Activated CD4-positive, alpha-beta T cell treated with anti-CD3 and anti-CD28 coated beads for 1 hour (primary cell): ENCODE results near the gene GATAD2B.

Source experiments
- DNase-seq: peaks from one replicate; pipeline ENCODE4 v3.0.0-alpha.2; 2020

The GATAD2B gene

GRCh38 chr1:153831026-153831425 lies 91.7 kb downstream of the GATAD2B start:
- no peak for DNase-seq

GRCh38 chr1:153827168-153827964 lies 95.4 kb downstream of the GATAD2B start:
- no peak for DNase-seq

GRCh38 chr1:153818876-153819275 lies 103.9 kb downstream of the GATAD2B start:
- no peak for DNase-seq

GRCh38 chr1:153816283-153816889 lies 106.4 kb downstream of the GATAD2B start:
- DNase-seq, result no peak

GRCh38 chr1:153805886-153806719 lies 116.7 kb downstream of the GATAD2B start:
- DNase-seq, result no peak

- DNase-seq, result no peak
These were observed 117.6 kb downstream of the GATAD2B start for GRCh38 chr1:153805042-153805745.

- no peak for DNase-seq
These were observed 118.7 kb downstream of the GATAD2B start for GRCh38 chr1:153804112-153804511.

GRCh38 chr1:153803470-153804056 lies 119.2 kb downstream of the GATAD2B start:
- DNase-seq, result no peak

- DNase-seq, result no peak
These were observed 120.7 kb downstream of the GATAD2B start for GRCh38 chr1:153801786-153802697.

- DNase-seq, result no peak
These were observed 121.6 kb downstream of the GATAD2B start for GRCh38 chr1:153801028-153801625.

GRCh38 chr1:153800516-153800915 lies 122.3 kb downstream of the GATAD2B start:
- DNase-seq, result no peak

GRCh38 chr1:153799566-153800465 lies 123.0 kb downstream of the GATAD2B start:
- no peak for DNase-seq

GRCh38 chr1:153799016-153799415 lies 123.8 kb downstream of the GATAD2B start:
- DNase-seq, result no peak

GRCh38 chr1:153798468-153798780 lies 124.3 kb downstream of the GATAD2B start:
- DNase-seq, result no peak

GRCh38 chr1:153796786-153797659 lies 125.7 kb downstream of the GATAD2B start:
- peak; percentile 70 for DNase-seq

GRCh38 chr1:153795934-153796785 lies 126.6 kb downstream of the GATAD2B start:
- DNase-seq, result no peak

- DNase-seq, result no peak
These were observed 127.4 kb downstream of the GATAD2B start for GRCh38 chr1:153795330-153795837.
